ENCODE data around the gene FSD2. TPM values are rescaled to one million over a fixed set of nuclear protein-coding genes. Genes with fewer than 3 reads are reported as not detected.

The FSD2 gene
- total and polyA plus RNA-seq, 2 experiments from 2014 or later = 0.18 TPM; not detected in 1

DNA sequence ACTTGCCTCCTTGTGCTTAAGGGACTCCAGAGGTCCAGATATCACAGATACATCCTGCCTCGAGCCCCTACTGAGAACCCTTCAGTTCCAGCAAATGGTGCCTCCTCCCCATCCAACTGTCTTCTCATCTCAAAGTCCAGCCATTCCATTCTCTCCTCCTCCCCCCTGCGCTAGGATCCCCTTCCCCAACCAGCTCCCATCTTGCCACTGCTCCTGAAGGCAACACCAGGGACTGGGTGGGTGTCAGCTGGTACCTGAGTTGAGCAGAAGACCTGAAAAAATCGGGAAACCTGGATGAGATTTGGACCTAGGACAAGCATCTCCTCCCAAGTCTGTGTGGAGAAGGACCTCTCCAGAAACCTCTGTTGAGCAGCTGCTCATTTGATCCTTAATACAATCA is 93.8 kb downstream of the FSD2 start:
- peaks cover 5% of the 10 kb centered on the region; the same call in 2 of the 3 replicates for H3K4me1 Mint-ChIP-seq
- no peaks in the 10 kb centered on the region for H3F3A ChIP-seq (replicated peaks; ENCODE audit: low read depth)
- H3K27me3 ChIP-seq (ENCODE audit: insufficient read depth) = peaks cover 9% of the 10 kb centered on the region
- DNase-seq (ENCODE audit: low spot score) (no peak), ATAC-seq (no peak)
- no peaks in the 10 kb centered on the region for H3K36me3 ChIP-seq (ENCODE audit: insufficient read depth)
- no peak overlapping the region for H3K27ac Mint-ChIP-seq
- H3K36me3 Mint-ChIP-seq (ENCODE audit: low read depth) = peaks cover 4% of the 10 kb centered on the region; the same call in 1 of the 3 replicates
- peaks cover 25% of the 10 kb centered on the region for H3K4me1 ChIP-seq (ENCODE audit: insufficient read depth)
- 0 out of 2 replicates have a peak, but pooled peaks cover 7% of the 10 kb centered on the region for H3K9me2 ChIP-seq (ENCODE audit: insufficient read depth)
- peaks cover 18% of the 10 kb centered on the region for H3K79me2 ChIP-seq (replicated peaks; ENCODE audit: insufficient read depth)
- no peaks in the 10 kb centered on the region for H4K20me1 ChIP-seq (replicated peaks; ENCODE audit: insufficient read depth)
- H3K27ac ChIP-seq (ENCODE audit: low read depth) = no peak overlapping the region
- peaks cover 12% of the 10 kb centered on the region for H3K27me3 Mint-ChIP-seq (ENCODE audit: insufficient read depth, low read depth, poor library complexity)
- H2AFZ ChIP-seq = no peak overlapping the region
- TF ChIP-seq NANOG (IDR thresholded peaks at IDR 0.05; ENCODE audit: borderline replicate concordance) (no peak), EZH2phosphoT487 (IDR thresholded peaks at IDR 0.05; ENCODE audit: unreplicated experiment) (no peak), STAT1 (IDR thresholded peaks at IDR 0.05; ENCODE audit: unreplicated experiment) (no peak)
- TF ChIP-seq, protein P1, sequence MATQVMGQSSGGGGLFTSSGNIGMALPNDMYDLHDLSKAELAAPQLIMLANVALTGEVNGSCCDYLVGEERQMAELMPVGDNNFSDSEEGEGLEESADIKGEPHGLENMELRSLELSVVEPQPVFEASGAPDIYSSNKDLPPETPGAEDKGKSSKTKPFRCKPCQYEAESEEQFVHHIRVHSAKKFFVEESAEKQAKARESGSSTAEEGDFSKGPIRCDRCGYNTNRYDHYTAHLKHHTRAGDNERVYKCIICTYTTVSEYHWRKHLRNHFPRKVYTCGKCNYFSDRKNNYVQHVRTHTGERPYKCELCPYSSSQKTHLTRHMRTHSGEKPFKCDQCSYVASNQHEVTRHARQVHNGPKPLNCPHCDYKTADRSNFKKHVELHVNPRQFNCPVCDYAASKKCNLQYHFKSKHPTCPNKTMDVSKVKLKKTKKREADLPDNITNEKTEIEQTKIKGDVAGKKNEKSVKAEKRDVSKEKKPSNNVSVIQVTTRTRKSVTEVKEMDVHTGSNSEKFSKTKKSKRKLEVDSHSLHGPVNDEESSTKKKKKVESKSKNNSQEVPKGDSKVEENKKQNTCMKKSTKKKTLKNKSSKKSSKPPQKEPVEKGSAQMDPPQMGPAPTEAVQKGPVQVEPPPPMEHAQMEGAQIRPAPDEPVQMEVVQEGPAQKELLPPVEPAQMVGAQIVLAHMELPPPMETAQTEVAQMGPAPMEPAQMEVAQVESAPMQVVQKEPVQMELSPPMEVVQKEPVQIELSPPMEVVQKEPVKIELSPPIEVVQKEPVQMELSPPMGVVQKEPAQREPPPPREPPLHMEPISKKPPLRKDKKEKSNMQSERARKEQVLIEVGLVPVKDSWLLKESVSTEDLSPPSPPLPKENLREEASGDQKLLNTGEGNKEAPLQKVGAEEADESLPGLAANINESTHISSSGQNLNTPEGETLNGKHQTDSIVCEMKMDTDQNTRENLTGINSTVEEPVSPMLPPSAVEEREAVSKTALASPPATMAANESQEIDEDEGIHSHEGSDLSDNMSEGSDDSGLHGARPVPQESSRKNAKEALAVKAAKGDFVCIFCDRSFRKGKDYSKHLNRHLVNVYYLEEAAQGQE (IDR thresholded peaks at IDR 0.05; ENCODE audit: unreplicated experiment) = no peak
- H3K4me3 Mint-ChIP-seq = no peak overlapping the region
- no peak overlapping the region for H3K4me2 ChIP-seq
- peaks cover 8% of the 10 kb centered on the region for H3K9me3 Mint-ChIP-seq
- no peak overlapping the region for H3K4me3 ChIP-seq

DNA sequence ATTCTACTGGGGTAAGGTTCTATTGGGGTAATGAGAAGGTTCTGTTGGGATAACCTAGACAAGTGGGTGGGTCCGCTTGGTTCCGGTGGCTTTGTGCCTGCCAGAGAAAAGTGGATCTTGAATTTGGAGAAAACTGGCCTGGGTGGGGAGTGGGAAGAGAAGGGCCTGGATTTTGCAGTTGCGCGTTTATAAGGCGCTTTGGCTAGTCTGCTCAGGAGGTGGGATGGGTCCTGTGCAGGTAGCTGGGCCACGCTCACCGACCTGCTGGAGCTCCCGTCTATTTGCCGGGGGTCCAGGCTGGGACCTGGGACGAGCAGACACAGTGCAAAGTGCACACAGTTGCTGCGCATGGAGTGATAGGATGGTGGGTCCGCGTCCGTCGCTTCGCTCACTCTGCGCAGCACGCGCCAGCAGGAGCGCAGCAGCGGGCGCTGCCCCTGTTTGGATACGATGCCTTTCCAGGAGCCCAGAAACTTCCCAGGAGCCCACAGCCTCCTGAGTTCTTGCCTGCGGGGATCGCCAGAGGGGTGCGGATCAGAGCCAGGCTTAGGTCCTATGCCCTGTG is 94.9 kb downstream of the FSD2 start:
- H3K36me3 Mint-ChIP-seq (ENCODE audit: low read depth) = no peaks in the 10 kb centered on the region
- no peak overlapping the region for H2AFZ ChIP-seq
- no peak overlapping the region for H3K27ac ChIP-seq (ENCODE audit: low read depth)
- H3K9me2 ChIP-seq (ENCODE audit: insufficient read depth) = 0 out of 2 replicates have a peak, but pooled peaks cover 7% of the 10 kb centered on the region
- H3K36me3 ChIP-seq (ENCODE audit: insufficient read depth) = no peaks in the 10 kb centered on the region
- peaks cover 9% of the 10 kb centered on the region for H3K27me3 ChIP-seq (ENCODE audit: insufficient read depth)
- H3K27ac Mint-ChIP-seq = no peak overlapping the region
- TF ChIP-seq NANOG (IDR thresholded peaks at IDR 0.05; ENCODE audit: borderline replicate concordance) (no peak), STAT1 (IDR thresholded peaks at IDR 0.05; ENCODE audit: unreplicated experiment) (no peak), EZH2 (IDR thresholded peaks at IDR 0.05; ENCODE audit: low read depth, unreplicated experiment) (no peak), JUNB (IDR thresholded peaks at IDR 0.05; ENCODE audit: unreplicated experiment) (no peak), ZNF114 (CRISPR knock-in tag; IDR thresholded peaks at IDR 0.05) (no peak)
- TF ChIP-seq, protein P2, sequence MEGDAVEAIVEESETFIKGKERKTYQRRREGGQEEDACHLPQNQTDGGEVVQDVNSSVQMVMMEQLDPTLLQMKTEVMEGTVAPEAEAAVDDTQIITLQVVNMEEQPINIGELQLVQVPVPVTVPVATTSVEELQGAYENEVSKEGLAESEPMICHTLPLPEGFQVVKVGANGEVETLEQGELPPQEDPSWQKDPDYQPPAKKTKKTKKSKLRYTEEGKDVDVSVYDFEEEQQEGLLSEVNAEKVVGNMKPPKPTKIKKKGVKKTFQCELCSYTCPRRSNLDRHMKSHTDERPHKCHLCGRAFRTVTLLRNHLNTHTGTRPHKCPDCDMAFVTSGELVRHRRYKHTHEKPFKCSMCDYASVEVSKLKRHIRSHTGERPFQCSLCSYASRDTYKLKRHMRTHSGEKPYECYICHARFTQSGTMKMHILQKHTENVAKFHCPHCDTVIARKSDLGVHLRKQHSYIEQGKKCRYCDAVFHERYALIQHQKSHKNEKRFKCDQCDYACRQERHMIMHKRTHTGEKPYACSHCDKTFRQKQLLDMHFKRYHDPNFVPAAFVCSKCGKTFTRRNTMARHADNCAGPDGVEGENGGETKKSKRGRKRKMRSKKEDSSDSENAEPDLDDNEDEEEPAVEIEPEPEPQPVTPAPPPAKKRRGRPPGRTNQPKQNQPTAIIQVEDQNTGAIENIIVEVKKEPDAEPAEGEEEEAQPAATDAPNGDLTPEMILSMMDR (conservative IDR thresholded peaks at IDR 0.05; ENCODE audit: low read depth in 2 of 2) = no peak
- TF ChIP-seq, protein P3, sequence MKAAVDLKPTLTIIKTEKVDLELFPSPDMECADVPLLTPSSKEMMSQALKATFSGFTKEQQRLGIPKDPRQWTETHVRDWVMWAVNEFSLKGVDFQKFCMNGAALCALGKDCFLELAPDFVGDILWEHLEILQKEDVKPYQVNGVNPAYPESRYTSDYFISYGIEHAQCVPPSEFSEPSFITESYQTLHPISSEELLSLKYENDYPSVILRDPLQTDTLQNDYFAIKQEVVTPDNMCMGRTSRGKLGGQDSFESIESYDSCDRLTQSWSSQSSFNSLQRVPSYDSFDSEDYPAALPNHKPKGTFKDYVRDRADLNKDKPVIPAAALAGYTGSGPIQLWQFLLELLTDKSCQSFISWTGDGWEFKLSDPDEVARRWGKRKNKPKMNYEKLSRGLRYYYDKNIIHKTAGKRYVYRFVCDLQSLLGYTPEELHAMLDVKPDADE (IDR thresholded peaks at IDR 0.05) = no peak
- peaks cover 24% of the 10 kb centered on the region for H3K79me2 ChIP-seq (replicated peaks; ENCODE audit: insufficient read depth)
- no peak for DNase-seq (ENCODE audit: low spot score)
- H3F3A ChIP-seq (replicated peaks; ENCODE audit: low read depth) = no peaks in the 10 kb centered on the region
- no peak overlapping the region for H3K4me2 ChIP-seq
- H3K4me3 ChIP-seq = no peak overlapping the region
- peak overlapping the region; percentile 2; the same call in 2 of the 3 replicates for H3K4me3 Mint-ChIP-seq
- H4K20me1 ChIP-seq (replicated peaks; ENCODE audit: insufficient read depth) = peaks cover 2% of the 10 kb centered on the region; the same call in 1 of the 2 replicates
- peaks cover 25% of the 10 kb centered on the region for H3K4me1 ChIP-seq (ENCODE audit: insufficient read depth)
- ATAC-seq = no peak
- peaks cover 5% of the 10 kb centered on the region; the same call in 2 of the 3 replicates for H3K4me1 Mint-ChIP-seq
- peaks cover 2% of the 10 kb centered on the region; the same call in 1 of the 3 replicates for H3K9me3 Mint-ChIP-seq
- peaks cover 12% of the 10 kb centered on the region for H3K27me3 Mint-ChIP-seq (ENCODE audit: insufficient read depth, low read depth, poor library complexity)

All from GM23338 (cell line).